Esophagus muscularis mucosa (tissue), 4 donors: Measurements from ENCODE around the gene PLEKHH1. TPM values are rescaled to one million over a fixed set of nuclear protein-coding genes. Genes with fewer than 3 reads are reported as not detected.

Source experiments
- DNase-seq: peaks from one replicate; pipeline ENCODE4 v3.0.0-alpha.2; 2017; ENCODE audit errors: extremely low spot score
- H3K27ac ChIP-seq, 4 donors: fragments of 200-600 bp; sonication (generic); replicated peaks in 1 of 4; 1 replicate in 3 of 4; 2 replicates in 1 of 4; pipeline ENCODE4 v1.5.1; 2016 to 2019; ENCODE audit warnings: mild to moderate bottlenecking in 1 of 4
- H3K27me3 ChIP-seq, 4 donors: fragments of 200-600 bp; sonication (generic); one replicate each; pipeline versions ENCODE4 v1.5.1 to v1.6.0; 2016 to 2019
- H3K36me3 ChIP-seq, 4 donors: fragments of 200-600 bp; sonication (generic); one replicate each; pipeline ENCODE4 v1.5.1; 2016 to 2019
- H3K4me1 ChIP-seq, 4 donors: fragments of 200-600 bp; sonication (generic); one replicate each; pipeline ENCODE4 v1.5.1; 2016 to 2019
- H3K4me3 ChIP-seq, 4 donors: fragments of 200-600 bp; sonication (generic); 1 replicate in 2 of 4; 2 replicates in 2 of 4; pipeline ENCODE4 v1.5.1; 2016 to 2019; ENCODE audit warnings: mild to moderate bottlenecking in 4 of 4, moderate library complexity in 1 of 4
- H3K9me3 ChIP-seq, 4 donors: fragments of 200-600 bp; sonication (generic); 1 replicate in 3 of 4; 2 replicates in 1 of 4; pipeline ENCODE4 v1.5.1; 2016 to 2019
- EP300 ChIP-seq: sonication (generic); formaldehyde crosslinking; IDR thresholded peaks from one replicate; pipeline ENCODE4 v1.6.1; 2017; ENCODE audit warnings: antibody characterized with exemption
- POLR2A ChIP-seq: fragments of 450-650 bp; IDR thresholded peaks from one replicate; pipeline ENCODE4 v1.6.1; 2017; ENCODE audit warnings: antibody characterized with exemption, moderate library complexity, mild to moderate bottlenecking, low read depth
- POLR2AphosphoS5 ChIP-seq, 2 donors: sonication (generic); formaldehyde crosslinking; IDR thresholded peaks; one replicate each; pipeline ENCODE4 v1.6.1; 2017; ENCODE audit warnings: antibody characterized with exemption in 2 of 2
- WGBS: methylation state at CpG from one replicate; pipeline ENCODE4 v1.1.5; 2018; 5-methylcytosine and 5-hydroxymethylcytosine counted together
- intact Hi-C: fragments of 100-400 bp; cut with DNase I; formaldehyde crosslinking; loops from one replicate; pipeline ENCODE4 v1.15.1; 2023
- total RNA-seq, 4 donors: library from RNA; depleted of rRNA; stranded (reverse); fragments of >200 nt; gene quantifications; one replicate each; pipeline versions ENCODE4 v1.1.0 to v1.2.1, GENCODE V29; 2016
- TF ChIP-seq, protein P1 (sequence below), 3 experiments: fragments of 200-600 bp in 2 of 3; fragments of 450-650 bp in 1 of 3; sonication (generic) in 2 of 3; IDR thresholded peaks; one replicate each; pipeline ENCODE4 v1.5.1; 2017 to 2019; ENCODE audit warnings: antibody characterized with exemption in 3 of 3, mild to moderate bottlenecking in 2 of 3, moderate library complexity in 1 of 3

Gene PLEKHH1
- total RNA-seq, 4 donors from 2014 or later, result 1.7 to 3.8 (median 2.4) TPM

DNA sequence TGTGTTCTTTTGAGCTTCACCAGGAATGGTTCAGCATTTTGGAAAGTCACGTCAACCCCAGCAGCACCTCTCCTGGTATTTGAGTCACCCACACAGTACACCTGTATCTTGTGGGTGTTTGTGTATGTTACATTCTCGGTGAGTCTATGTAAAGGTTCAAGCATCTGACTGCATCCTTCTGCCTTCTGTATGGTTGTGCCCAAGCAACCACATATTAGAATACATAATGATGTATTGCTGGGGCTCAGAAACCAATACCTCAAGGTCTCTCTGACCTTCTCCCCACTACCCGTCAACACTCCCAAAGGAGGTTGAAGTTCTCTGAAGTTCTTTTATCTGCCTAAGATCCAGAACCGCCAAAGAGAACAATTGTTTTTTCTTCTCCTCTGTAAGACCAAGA is 35.4 kb upstream of the PLEKHH1 start:
- WGBS, result 98% methylated on average over 4 of the region's 4 CpGs
- no peak for TF ChIP-seq POLR2A
- TF ChIP-seq, protein P1, sequence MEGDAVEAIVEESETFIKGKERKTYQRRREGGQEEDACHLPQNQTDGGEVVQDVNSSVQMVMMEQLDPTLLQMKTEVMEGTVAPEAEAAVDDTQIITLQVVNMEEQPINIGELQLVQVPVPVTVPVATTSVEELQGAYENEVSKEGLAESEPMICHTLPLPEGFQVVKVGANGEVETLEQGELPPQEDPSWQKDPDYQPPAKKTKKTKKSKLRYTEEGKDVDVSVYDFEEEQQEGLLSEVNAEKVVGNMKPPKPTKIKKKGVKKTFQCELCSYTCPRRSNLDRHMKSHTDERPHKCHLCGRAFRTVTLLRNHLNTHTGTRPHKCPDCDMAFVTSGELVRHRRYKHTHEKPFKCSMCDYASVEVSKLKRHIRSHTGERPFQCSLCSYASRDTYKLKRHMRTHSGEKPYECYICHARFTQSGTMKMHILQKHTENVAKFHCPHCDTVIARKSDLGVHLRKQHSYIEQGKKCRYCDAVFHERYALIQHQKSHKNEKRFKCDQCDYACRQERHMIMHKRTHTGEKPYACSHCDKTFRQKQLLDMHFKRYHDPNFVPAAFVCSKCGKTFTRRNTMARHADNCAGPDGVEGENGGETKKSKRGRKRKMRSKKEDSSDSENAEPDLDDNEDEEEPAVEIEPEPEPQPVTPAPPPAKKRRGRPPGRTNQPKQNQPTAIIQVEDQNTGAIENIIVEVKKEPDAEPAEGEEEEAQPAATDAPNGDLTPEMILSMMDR (IDR thresholded peaks at IDR 0.05), result no peak
- TF ChIP-seq POLR2AphosphoS5 (IDR thresholded peaks at IDR 0.05), result no peak
- no peak for TF ChIP-seq EP300
- H3K4me3 ChIP-seq, result no peak overlapping the region
- intact Hi-C loops, result no loop called here
- no peaks in the 10 kb centered on the region for H3K36me3 ChIP-seq
- peaks cover 0 to 14% (median 11%) of the 10 kb centered on the region in 4 donors for H3K9me3 ChIP-seq
- no peak for DNase-seq
- H3K27me3 ChIP-seq, result no peaks in the 10 kb centered on the region
- H3K4me1 ChIP-seq, result no peaks in the 10 kb centered on the region
- H3K27ac ChIP-seq, result no peak overlapping the region

DNA sequence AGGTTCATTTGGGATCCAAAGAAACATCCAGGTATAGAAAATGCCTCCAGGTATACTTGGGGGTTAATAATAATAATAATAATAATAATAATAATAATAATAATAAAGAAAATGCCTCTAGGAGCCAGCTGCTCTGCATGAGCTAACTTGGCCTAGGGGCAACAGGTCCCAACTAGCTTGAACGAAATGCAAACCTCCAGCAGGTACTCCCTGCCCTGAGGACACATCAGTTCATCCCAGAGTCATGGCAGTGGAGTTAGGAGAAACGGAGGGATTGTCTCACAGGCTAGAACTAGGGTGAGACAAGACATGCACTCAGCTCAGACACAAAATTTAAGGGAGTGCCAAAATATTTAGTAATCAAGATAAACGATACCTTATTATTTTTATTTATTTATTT is 32.1 kb upstream of the PLEKHH1 start:
- intact Hi-C loops, result no loop called here
- Histone ChIP-seq H3K27ac (no peak overlapping the region), H3K4me1 (no peaks in the 10 kb centered on the region), H3K36me3 (no peaks in the 10 kb centered on the region), H3K9me3 (no peaks in the 10 kb centered on the region), H3K4me3 (no peak overlapping the region), H3K27me3 (no peaks in the 10 kb centered on the region)
- 76% methylated on average over 3 of the region's 3 CpGs for WGBS
- TF ChIP-seq, protein P1 (IDR thresholded peaks at IDR 0.05), result no peak
- no peak for TF ChIP-seq EP300
- TF ChIP-seq POLR2AphosphoS5 (IDR thresholded peaks at IDR 0.05), result no peak
- no peak for TF ChIP-seq POLR2A
- no peak for DNase-seq

DNA sequence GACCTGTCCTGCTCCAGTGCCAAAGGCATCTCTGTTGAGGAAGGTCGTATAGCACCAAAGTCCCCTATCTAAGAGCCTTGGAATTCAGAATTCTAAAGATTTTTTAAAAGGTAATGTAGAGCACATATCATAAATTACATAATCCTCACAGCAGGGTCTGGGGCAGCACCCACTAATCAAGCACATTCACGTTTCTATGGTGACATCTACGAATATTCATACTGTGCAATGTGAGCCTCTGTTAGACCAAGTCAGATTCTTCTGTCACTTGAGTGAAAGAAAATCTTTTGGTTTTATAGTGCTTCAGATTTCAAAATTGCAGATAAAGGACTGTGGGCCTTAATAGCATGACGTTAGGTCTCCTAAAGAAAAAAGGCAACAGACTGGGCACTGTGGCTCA is 31.4 kb upstream of the PLEKHH1 start:
- no peaks in the 10 kb centered on the region for H3K36me3 ChIP-seq
- no peaks in the 10 kb centered on the region for H3K27me3 ChIP-seq
- intact Hi-C loops, result no loop called here
- 81% methylated on average over 4 of the region's 4 CpGs for WGBS
- no peak for DNase-seq
- H3K27ac ChIP-seq, result no peak overlapping the region
- no peaks in the 10 kb centered on the region for H3K9me3 ChIP-seq
- TF ChIP-seq POLR2AphosphoS5 (IDR thresholded peaks at IDR 0.05) (no peak), EP300 (no peak), POLR2A (no peak)
- TF ChIP-seq, protein P1 (IDR thresholded peaks at IDR 0.05), result no peak
- H3K4me1 ChIP-seq, result no peaks in the 10 kb centered on the region
- H3K4me3 ChIP-seq, result no peak overlapping the region

DNA sequence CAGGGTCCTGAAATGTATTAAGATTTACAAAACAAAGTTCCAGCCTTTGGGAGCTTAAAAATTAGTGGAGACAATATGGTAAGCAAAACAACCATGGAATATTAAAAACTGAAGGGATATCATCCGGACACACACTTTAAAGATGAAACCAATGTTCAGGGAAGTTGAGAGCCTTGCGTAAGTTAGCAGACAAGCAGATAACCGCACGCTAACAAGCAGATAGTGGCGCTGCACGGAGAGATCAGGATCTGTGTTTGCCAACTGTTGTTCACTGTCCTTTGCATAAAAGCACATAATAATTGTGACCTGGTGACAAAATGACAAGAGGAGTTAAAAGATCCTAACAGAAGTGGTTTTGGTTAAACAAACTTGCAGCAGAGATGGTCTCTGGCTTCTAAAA is 30.2 kb upstream of the PLEKHH1 start:
- no peaks in the 10 kb centered on the region for H3K36me3 ChIP-seq
- no peaks in the 10 kb centered on the region for H3K4me1 ChIP-seq
- no peak for TF ChIP-seq POLR2A
- no peak for TF ChIP-seq EP300
- TF ChIP-seq POLR2AphosphoS5 (IDR thresholded peaks at IDR 0.05), result no peak
- TF ChIP-seq, protein P1 (IDR thresholded peaks at IDR 0.05), result no peak
- H3K9me3 ChIP-seq, result no peaks in the 10 kb centered on the region
- intact Hi-C loops, result no loop called here
- H3K27me3 ChIP-seq, result no peaks in the 10 kb centered on the region
- H3K4me3 ChIP-seq, result no peak overlapping the region
- WGBS, result 66% methylated on average over 6 of the region's 6 CpGs
- no peak for DNase-seq
- no peak overlapping the region for H3K27ac ChIP-seq

DNA sequence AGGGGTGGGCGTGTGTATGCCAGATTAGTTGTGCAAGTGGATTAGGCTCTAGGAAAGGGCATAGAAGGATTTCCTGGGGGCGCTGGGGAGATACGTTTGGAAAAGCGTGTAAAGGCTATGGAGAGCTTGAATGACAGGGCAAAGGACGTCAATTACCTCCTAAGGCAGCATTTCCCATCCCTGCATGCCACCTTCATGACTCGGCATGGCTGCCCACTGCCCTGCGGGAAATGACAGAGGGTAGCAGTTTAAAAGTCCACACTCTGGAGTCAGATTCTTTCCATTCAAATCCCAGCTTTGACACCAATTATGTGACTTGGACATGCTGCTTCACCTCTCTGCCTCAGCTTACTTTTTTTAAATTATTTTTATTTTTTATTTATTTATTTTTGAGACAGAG is 29.8 kb upstream of the PLEKHH1 start:
- Histone ChIP-seq H3K4me3 (no peak overlapping the region), H3K27me3 (no peaks in the 10 kb centered on the region), H3K27ac (no peak overlapping the region), H3K36me3 (no peaks in the 10 kb centered on the region), H3K9me3 (no peaks in the 10 kb centered on the region), H3K4me1 (no peaks in the 10 kb centered on the region)
- no peak for TF ChIP-seq EP300
- no peak for TF ChIP-seq POLR2AphosphoS5 (IDR thresholded peaks at IDR 0.05)
- TF ChIP-seq POLR2A, result no peak
- TF ChIP-seq, protein P1 (IDR thresholded peaks at IDR 0.05), result no peak
- intact Hi-C loops, result no loop called here
- WGBS, result 80% methylated on average over 7 of the region's 7 CpGs
- DNase-seq, result no peak
